ENCODE measurements around the gene RNF111.
"Not testable (repeated sequence)": the region's sequence is repeated elsewhere in the genome, so short reads cannot be mapped to it uniquely, and the experiment has no call there.

The RNF111 gene

GRCh38 chr15:58983261-58983660 is 4.2 kb upstream of the RNF111 start:
- Mint-ChIP-seq H3K36me3 (ENCODE audit: low read depth) (peaks cover 2% of the 10 kb centered on the region), H3K27me3 (ENCODE audit: low read depth) (peaks cover 9% of the 10 kb centered on the region), H3K27ac (no peak overlapping the region), H3K9me3 (no peaks in the 10 kb centered on the region), H3K4me1 (ENCODE audit: low read depth) (peaks cover 32% of the 10 kb centered on the region), H3K4me3 (no peak overlapping the region)
- DNase-seq (ENCODE audit: low spot score): no peak

GRCh38 chr15:58985443-58985842 is 2.0 kb upstream of the RNF111 start:
- Mint-ChIP-seq H3K4me3 (no peak overlapping the region), H3K27me3 (ENCODE audit: low read depth) (peaks cover 9% of the 10 kb centered on the region), H3K36me3 (ENCODE audit: low read depth) (peaks cover 5% of the 10 kb centered on the region), H3K4me1 (ENCODE audit: low read depth) (peaks cover 43% of the 10 kb centered on the region), H3K27ac (no peak overlapping the region), H3K9me3 (no peaks in the 10 kb centered on the region)
- no peak for DNase-seq (ENCODE audit: low spot score)

- Mint-ChIP-seq H3K4me1 (ENCODE audit: low read depth) (peaks cover 33% of the 10 kb centered on the region), H3K27me3 (ENCODE audit: low read depth) (peaks cover 9% of the 10 kb centered on the region), H3K27ac (peak overlapping the region; percentile 86), H3K9me3 (no peaks in the 10 kb centered on the region), H3K4me3 (peak overlapping the region; percentile 95), H3K36me3 (ENCODE audit: low read depth) (peaks cover 15% of the 10 kb centered on the region)
- no peak for DNase-seq (ENCODE audit: low spot score)
These were observed 427 bp upstream of the RNF111 start for GRCh38 chr15:58987036-58987435.

GRCh38 chr15:58988006-58988785 is 733 bp downstream of the RNF111 start:
- H3K9me3 Mint-ChIP-seq: no peaks in the 10 kb centered on the region
- peak overlapping the region; percentile 95 for H3K4me3 Mint-ChIP-seq
- peaks cover 18% of the 10 kb centered on the region for H3K36me3 Mint-ChIP-seq (ENCODE audit: low read depth)
- DNase-seq (ENCODE audit: low spot score): peak; percentile 63
- H3K27ac Mint-ChIP-seq: peak overlapping the region; percentile 86
- peaks cover 29% of the 10 kb centered on the region for H3K4me1 Mint-ChIP-seq (ENCODE audit: low read depth)
- H3K27me3 Mint-ChIP-seq (ENCODE audit: low read depth): peaks cover 9% of the 10 kb centered on the region

GRCh38 chr15:58992181-58992580 is 4.7 kb downstream of the RNF111 start:
- Mint-ChIP-seq H3K27me3 (ENCODE audit: low read depth) (no peaks in the 10 kb centered on the region), H3K4me1 (ENCODE audit: low read depth) (peaks cover 27% of the 10 kb centered on the region), H3K9me3 (no peaks in the 10 kb centered on the region), H3K27ac (no peak overlapping the region), H3K36me3 (ENCODE audit: low read depth) (peaks cover 33% of the 10 kb centered on the region), H3K4me3 (no peak overlapping the region)
- DNase-seq (ENCODE audit: low spot score): no peak

GRCh38 chr15:58994906-58995453 is 7.5 kb downstream of the RNF111 start:
- Mint-ChIP-seq H3K9me3 (no peaks in the 10 kb centered on the region), H3K27me3 (ENCODE audit: low read depth) (no peaks in the 10 kb centered on the region), H3K27ac (no peak overlapping the region), H3K4me1 (ENCODE audit: low read depth) (peaks cover 16% of the 10 kb centered on the region), H3K36me3 (ENCODE audit: low read depth) (peaks cover 29% of the 10 kb centered on the region), H3K4me3 (no peak overlapping the region)
- no peak for DNase-seq (ENCODE audit: low spot score)

- Mint-ChIP-seq H3K4me3 (no peak overlapping the region), H3K9me3 (no peaks in the 10 kb centered on the region), H3K27ac (no peak overlapping the region), H3K27me3 (ENCODE audit: low read depth) (no peaks in the 10 kb centered on the region), H3K4me1 (ENCODE audit: low read depth) (peaks cover 22% of the 10 kb centered on the region), H3K36me3 (ENCODE audit: low read depth) (peaks cover 9% of the 10 kb centered on the region)
- no peak for DNase-seq (ENCODE audit: low spot score)
These were observed 12.2 kb downstream of the RNF111 start for GRCh38 chr15:58999694-59000093.

GRCh38 chr15:59000251-59000650 is 12.8 kb downstream of the RNF111 start:
- H3K36me3 Mint-ChIP-seq (ENCODE audit: low read depth); H3K27me3 Mint-ChIP-seq (ENCODE audit: low read depth): not testable (repeated sequence)

GRCh38 chr15:59001946-59002345 is 14.5 kb downstream of the RNF111 start:
- no peaks in the 10 kb centered on the region for H3K27me3 Mint-ChIP-seq (ENCODE audit: low read depth)
- no peak for DNase-seq (ENCODE audit: low spot score)
- no peak overlapping the region for H3K27ac Mint-ChIP-seq
- H3K9me3 Mint-ChIP-seq: no peaks in the 10 kb centered on the region
- H3K36me3 Mint-ChIP-seq (ENCODE audit: low read depth): peaks cover 20% of the 10 kb centered on the region
- no peak overlapping the region for H3K4me3 Mint-ChIP-seq
- H3K4me1 Mint-ChIP-seq (ENCODE audit: low read depth): peaks cover 20% of the 10 kb centered on the region

More at GRCh38 chr15:59000251-59000650, 12.8 kb downstream of the RNF111 start:
- H3K9me3 Mint-ChIP-seq; H3K4me3 Mint-ChIP-seq; DNase-seq (ENCODE audit: low spot score); H3K27ac Mint-ChIP-seq: not testable (repeated sequence)
- peaks cover 19% of the 10 kb centered on the region for H3K4me1 Mint-ChIP-seq (ENCODE audit: low read depth)

GRCh38 chr15:59002418-59002859 is 15.0 kb downstream of the RNF111 start:
- no peak overlapping the region for H3K4me3 Mint-ChIP-seq
- no peaks in the 10 kb centered on the region for H3K9me3 Mint-ChIP-seq
- peaks cover 18% of the 10 kb centered on the region for H3K4me1 Mint-ChIP-seq (ENCODE audit: low read depth)
- no peak for DNase-seq (ENCODE audit: low spot score)
- peaks cover 21% of the 10 kb centered on the region for H3K36me3 Mint-ChIP-seq (ENCODE audit: low read depth)
- H3K27ac Mint-ChIP-seq: no peak overlapping the region
- no peaks in the 10 kb centered on the region for H3K27me3 Mint-ChIP-seq (ENCODE audit: low read depth)

- peaks cover 18% of the 10 kb centered on the region for H3K4me1 Mint-ChIP-seq (ENCODE audit: low read depth)
These were observed 18.1 kb downstream of the RNF111 start for GRCh38 chr15:59005579-59005978.

GRCh38 chr15:59008086-59008485 is 20.6 kb downstream of the RNF111 start:
- Mint-ChIP-seq H3K27me3 (ENCODE audit: low read depth) (no peaks in the 10 kb centered on the region), H3K9me3 (no peaks in the 10 kb centered on the region), H3K27ac (no peak overlapping the region), H3K4me3 (no peak overlapping the region), H3K36me3 (ENCODE audit: low read depth) (peaks cover 31% of the 10 kb centered on the region), H3K4me1 (ENCODE audit: low read depth) (peaks cover 6% of the 10 kb centered on the region)
- DNase-seq (ENCODE audit: low spot score): no peak

More at GRCh38 chr15:59005579-59005978, 18.1 kb downstream of the RNF111 start:
- no peak for DNase-seq (ENCODE audit: low spot score)
- no peaks in the 10 kb centered on the region for H3K9me3 Mint-ChIP-seq
- peaks cover 26% of the 10 kb centered on the region for H3K36me3 Mint-ChIP-seq (ENCODE audit: low read depth)
- H3K27me3 Mint-ChIP-seq (ENCODE audit: low read depth): no peaks in the 10 kb centered on the region
- no peak overlapping the region for H3K4me3 Mint-ChIP-seq
- H3K27ac Mint-ChIP-seq: no peak overlapping the region

GRCh38 chr15:59011262-59011952 is 23.9 kb downstream of the RNF111 start:
- Mint-ChIP-seq H3K9me3 (no peaks in the 10 kb centered on the region), H3K36me3 (ENCODE audit: low read depth) (peaks cover 28% of the 10 kb centered on the region), H3K27ac (no peak overlapping the region), H3K4me1 (ENCODE audit: low read depth) (peaks cover 11% of the 10 kb centered on the region), H3K27me3 (ENCODE audit: low read depth) (no peaks in the 10 kb centered on the region), H3K4me3 (no peak overlapping the region)
- no peak for DNase-seq (ENCODE audit: low spot score)

- no peak for DNase-seq (ENCODE audit: low spot score)
- H3K9me3 Mint-ChIP-seq: no peaks in the 10 kb centered on the region
- H3K4me3 Mint-ChIP-seq: no peak overlapping the region
- H3K27me3 Mint-ChIP-seq (ENCODE audit: low read depth): no peaks in the 10 kb centered on the region
- no peak overlapping the region for H3K27ac Mint-ChIP-seq
- H3K36me3 Mint-ChIP-seq (ENCODE audit: low read depth): peaks cover 28% of the 10 kb centered on the region
- peaks cover 19% of the 10 kb centered on the region for H3K4me1 Mint-ChIP-seq (ENCODE audit: low read depth)
These were observed 25.9 kb downstream of the RNF111 start for GRCh38 chr15:59013246-59013873.
